HCT116 (cell line): ENCODE data around the gene SEMA7A. TPM values are rescaled to one million over a fixed set of nuclear protein-coding genes. Genes with fewer than 3 reads are reported as not detected.

ENCODE experiments used
- ATAC-seq: fragments of 200-7000 bp; cut with Tn5 transposase; 2 replicates; pipeline ENCODE4 v1.9.1; 2020; ENCODE audit warnings: mild to moderate bottlenecking, moderate library complexity
- BruUV-seq: library from RNA; stranded (reverse); fragments of 400-500 nt; replicated peaks from 2 replicates; lab custom pipeline; 2021; lab: Mats Ljungman, UMichigan
- CTCF ChIA-PET: fragments of 300-600 bp; sonication (Branson Sonifier 250); formaldehyde crosslinking; loops from one replicate; lab custom pipeline; 2021; ENCODE audit warnings: antibody characterized with exemption; lab: Charles Lee
- POLR2A ChIA-PET: fragments of 300-600, 350-600 bp; sonication (Branson Sonifier 250); formaldehyde crosslinking; loops from one replicate; lab custom pipeline; 2021; ENCODE audit warnings: antibody characterized with exemption; lab: Charles Lee
- RAD21 ChIA-PET, 2 experiments: fragments of 300-600 bp; sonication (Branson Sonifier 250); formaldehyde crosslinking; loops; one replicate each; lab custom pipeline; 2023; ENCODE audit warnings: low total read pairs in 2 of 2; ENCODE audit not compliant: uncharacterized antibody in 2 of 2, unreplicated experiment in 2 of 2, low non-redundant PET in 1 of 2; lab: Charles Lee
- DNase-seq: peaks from one replicate; pipeline ENCODE4 v3.0.0-alpha.2; 2010; ENCODE audit warnings: low read depth, low spot score
- H2AFZ ChIP-seq: fragments of 200-600 bp; shearing (Covaris generic), sonication (generic); 2 replicates; pipeline ENCODE4 v1.6.1; 2017; ENCODE audit warnings: low read depth, mixed run types, mixed read lengths, antibody characterized with exemption, low read length; ENCODE audit not compliant: poor library complexity, severe bottlenecking
- H3K27ac ChIP-seq: 2 replicates; pipeline ENCODE4 v1.5.1; 2012; ENCODE audit warnings: low read depth, low read length
- H3K27me3 ChIP-seq: fragments of 200-600 bp; sonication (generic); 2 replicates; pipeline ENCODE4 v1.6.1; 2016; ENCODE audit warnings: mixed run types, low read length, mixed read lengths; ENCODE audit not compliant: insufficient read depth
- H3K36me3 ChIP-seq, 2 experiments: fragments of 200-500 bp in 1 of 2; fragments of 200-600 bp in 1 of 2; sonication (Bioruptor generic) in 1 of 2; sonication (generic) in 1 of 2; 2 replicates each; pipeline versions ENCODE4 v1.5.1 to v1.6.1; 2014 to 2016; ENCODE audit warnings: low read length in 2 of 2, inconsistent platforms in 1 of 2, mixed read lengths in 1 of 2, mixed run types in 1 of 2; ENCODE audit not compliant: insufficient read depth in 2 of 2, control insufficient read depth in 1 of 2
- H3K4me1 ChIP-seq, 2 experiments: fragments of 200-600 bp in 1 of 2; sonication (generic) in 1 of 2; 2 replicates each; pipeline versions ENCODE4 v1.5.1 to v1.6.1; 2012 to 2017; ENCODE audit warnings: low read length in 2 of 2, inconsistent platforms in 1 of 2, mild to moderate bottlenecking in 1 of 2, mixed read lengths in 1 of 2, mixed run types in 1 of 2, moderate library complexity in 1 of 2; ENCODE audit not compliant: insufficient read depth in 2 of 2, control insufficient read depth in 1 of 2
- H3K4me2 ChIP-seq: fragments of 200-600 bp; sonication (generic); 2 replicates; pipeline ENCODE4 v1.6.1; 2017; ENCODE audit warnings: mixed run types, low read length, mixed read lengths
- H3K4me3 ChIP-seq, 2 experiments: fragments of 200-600 bp in 1 of 2; sonication (generic) in 1 of 2; replicated peaks in 1 of 2; 2 replicates each; pipeline ENCODE4 v1.5.1; 2011 to 2016; ENCODE audit warnings: low read length in 2 of 2, control low read depth in 1 of 2, low read depth in 1 of 2, mild to moderate bottlenecking in 1 of 2, mixed read lengths in 1 of 2, mixed run types in 1 of 2
- H3K79me2 ChIP-seq: fragments of 200-600 bp; sonication (generic); 2 replicates; pipeline ENCODE4 v1.6.1; 2017; ENCODE audit warnings: mild to moderate bottlenecking, mixed run types, low read length, moderate library complexity, mixed read lengths; ENCODE audit not compliant: insufficient read depth
- H3K9ac ChIP-seq: fragments of 200-600 bp; sonication (generic); 2 replicates; pipeline ENCODE4 v1.6.1; 2016; ENCODE audit warnings: low read length, mixed read lengths
- H3K9me2 ChIP-seq: fragments of 200-600 bp; sonication (generic), shearing (Covaris generic); 2 replicates; pipeline ENCODE4 v1.6.1; 2017; ENCODE audit warnings: mixed run types, mild to moderate bottlenecking, moderate library complexity; ENCODE audit not compliant: insufficient read depth
- H3K9me3 ChIP-seq, 2 experiments: fragments of 200-500 bp in 1 of 2; fragments of 200-600 bp in 1 of 2; sonication (Bioruptor generic) in 1 of 2; sonication (generic) in 1 of 2; 2 replicates each; pipeline ENCODE4 v1.6.1; 2014 to 2017; ENCODE audit warnings: low read length in 2 of 2, mixed read lengths in 2 of 2, inconsistent platforms in 1 of 2, low read depth in 1 of 2, mild to moderate bottlenecking in 1 of 2, mixed run types in 1 of 2, moderate library complexity in 1 of 2; ENCODE audit not compliant: control insufficient read depth in 1 of 2, insufficient read depth in 1 of 2
- H4K20me1 ChIP-seq: fragments of 200-600 bp; sonication (generic), shearing (Covaris generic); 2 replicates; pipeline ENCODE4 v1.6.1; 2017; ENCODE audit warnings: mixed run types, mild to moderate bottlenecking, moderate library complexity; ENCODE audit not compliant: insufficient read depth
- ATF3 ChIP-seq: IDR thresholded peaks from 2 replicates; pipeline ENCODE4 v1.6.1; 2012
- CBX3 ChIP-seq: IDR thresholded peaks from 2 replicates; pipeline ENCODE4 v1.6.1; 2012; ENCODE audit warnings: low read depth
- CEBPB ChIP-seq: IDR thresholded peaks from 2 replicates; pipeline ENCODE4 v1.6.1; 2012; ENCODE audit warnings: low read depth
- EZH2 ChIP-seq: fragments of 200-600 bp; sonication (generic); IDR thresholded peaks from 2 replicates; pipeline ENCODE4 v1.6.1; 2017; ENCODE audit warnings: antibody characterized with exemption, mixed run types
- FOSL1 ChIP-seq: IDR thresholded peaks from 2 replicates; pipeline ENCODE4 v1.6.1; 2012; ENCODE audit warnings: low read depth
- MAX ChIP-seq: IDR thresholded peaks from 2 replicates; pipeline ENCODE4 v1.6.1; 2012
- SP1 ChIP-seq: IDR thresholded peaks from 2 replicates; pipeline ENCODE4 v1.6.1; 2012; ENCODE audit warnings: low read depth
- SRF ChIP-seq: IDR thresholded peaks from 2 replicates; pipeline ENCODE4 v1.6.1; 2012; ENCODE audit warnings: low read depth
- YY1 ChIP-seq: IDR thresholded peaks from 2 replicates; pipeline ENCODE4 v1.6.1; 2011; ENCODE audit warnings: low read length, low read depth, moderate library complexity, mild to moderate bottlenecking; ENCODE audit not compliant: insufficient replicate concordance; ENCODE audit errors: extremely low read depth
- ZNF274 ChIP-seq: fragments of 200-500 bp; sonication (Bioruptor generic); IDR thresholded peaks from 2 replicates; pipeline ENCODE4 v1.6.1; 2014; ENCODE audit warnings: mild to moderate bottlenecking, low read depth, low read length, inconsistent platforms
- intact Hi-C: fragments of 100-400 bp; cut with micrococcal nuclease; formaldehyde crosslinking; loops from 2 replicates; pipeline ENCODE4 v1.10.0; 2022
- total RNA-seq: library from RNA; stranded (reverse); gene quantifications from one replicate; pipeline ENCODE4 v1.2.1, GENCODE V29; 2021; ENCODE audit not compliant: unreplicated experiment
- TF ChIP-seq, protein P1 (sequence below), 3 experiments: fragments of 200-600 bp in 1 of 3; sonication (generic) in 1 of 3; IDR thresholded peaks in 2 of 3; conservative IDR thresholded peaks in 1 of 3; 2 replicates each; pipeline ENCODE4 v1.5.1; 2012 to 2017; ENCODE audit warnings: low read depth in 2 of 3, low read length in 2 of 3, antibody characterized with exemption in 1 of 3, borderline replicate concordance in 1 of 3, control low read depth in 1 of 3, mild to moderate bottlenecking in 1 of 3, mixed read lengths in 1 of 3, mixed run types in 1 of 3, moderate library complexity in 1 of 3; ENCODE audit not compliant: insufficient read depth in 1 of 3
- TF ChIP-seq, protein P2 (sequence below): IDR thresholded peaks from 2 replicates; pipeline ENCODE4 v1.6.1; 2011; ENCODE audit warnings: mild to moderate bottlenecking, low read length, moderate library complexity; ENCODE audit not compliant: insufficient replicate concordance; ENCODE audit errors: extremely low read depth

Gene SEMA7A
- total RNA-seq, 1 experiment from 2014 or later: 13.8 TPM

GRCh38 chr15:74405823-74406222 lies 27.9 kb downstream of the SEMA7A start:
- no peaks in the 10 kb centered on the region for H3K9me2 ChIP-seq
- TF ChIP-seq SP1 (no peak), EZH2 (no peak), CEBPB (no peak), ZNF274 (no peak), SRF (no peak), FOSL1 (no peak), YY1 (no peak), CBX3 (no peak), ATF3 (no peak), MAX (no peak)
- TF ChIP-seq, protein P1, sequence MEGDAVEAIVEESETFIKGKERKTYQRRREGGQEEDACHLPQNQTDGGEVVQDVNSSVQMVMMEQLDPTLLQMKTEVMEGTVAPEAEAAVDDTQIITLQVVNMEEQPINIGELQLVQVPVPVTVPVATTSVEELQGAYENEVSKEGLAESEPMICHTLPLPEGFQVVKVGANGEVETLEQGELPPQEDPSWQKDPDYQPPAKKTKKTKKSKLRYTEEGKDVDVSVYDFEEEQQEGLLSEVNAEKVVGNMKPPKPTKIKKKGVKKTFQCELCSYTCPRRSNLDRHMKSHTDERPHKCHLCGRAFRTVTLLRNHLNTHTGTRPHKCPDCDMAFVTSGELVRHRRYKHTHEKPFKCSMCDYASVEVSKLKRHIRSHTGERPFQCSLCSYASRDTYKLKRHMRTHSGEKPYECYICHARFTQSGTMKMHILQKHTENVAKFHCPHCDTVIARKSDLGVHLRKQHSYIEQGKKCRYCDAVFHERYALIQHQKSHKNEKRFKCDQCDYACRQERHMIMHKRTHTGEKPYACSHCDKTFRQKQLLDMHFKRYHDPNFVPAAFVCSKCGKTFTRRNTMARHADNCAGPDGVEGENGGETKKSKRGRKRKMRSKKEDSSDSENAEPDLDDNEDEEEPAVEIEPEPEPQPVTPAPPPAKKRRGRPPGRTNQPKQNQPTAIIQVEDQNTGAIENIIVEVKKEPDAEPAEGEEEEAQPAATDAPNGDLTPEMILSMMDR (IDR thresholded peaks at IDR 0.05 in 2 of 3, conservative IDR thresholded peaks at IDR 0.05 in 1 of 3; ENCODE audit: borderline replicate concordance in 1 of 3, insufficient read depth in 1 of 3, low read depth in 2 of 3, low read length in 2 of 3): no peak
- TF ChIP-seq, protein P2, sequence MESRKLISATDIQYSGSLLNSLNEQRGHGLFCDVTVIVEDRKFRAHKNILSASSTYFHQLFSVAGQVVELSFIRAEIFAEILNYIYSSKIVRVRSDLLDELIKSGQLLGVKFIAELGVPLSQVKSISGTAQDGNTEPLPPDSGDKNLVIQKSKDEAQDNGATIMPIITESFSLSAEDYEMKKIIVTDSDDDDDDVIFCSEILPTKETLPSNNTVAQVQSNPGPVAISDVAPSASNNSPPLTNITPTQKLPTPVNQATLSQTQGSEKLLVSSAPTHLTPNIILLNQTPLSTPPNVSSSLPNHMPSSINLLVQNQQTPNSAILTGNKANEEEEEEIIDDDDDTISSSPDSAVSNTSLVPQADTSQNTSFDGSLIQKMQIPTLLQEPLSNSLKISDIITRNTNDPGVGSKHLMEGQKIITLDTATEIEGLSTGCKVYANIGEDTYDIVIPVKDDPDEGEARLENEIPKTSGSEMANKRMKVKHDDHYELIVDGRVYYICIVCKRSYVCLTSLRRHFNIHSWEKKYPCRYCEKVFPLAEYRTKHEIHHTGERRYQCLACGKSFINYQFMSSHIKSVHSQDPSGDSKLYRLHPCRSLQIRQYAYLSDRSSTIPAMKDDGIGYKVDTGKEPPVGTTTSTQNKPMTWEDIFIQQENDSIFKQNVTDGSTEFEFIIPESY: no peak
- H3K9me3 ChIP-seq: no peaks in the 10 kb centered on the region
- no peaks in the 10 kb centered on the region for H3K27me3 ChIP-seq
- ChIA-PET RAD21 (no interaction called here), POLR2A (interaction anchor here (0.7 to 1.7 kb wide), 5 partner anchors 9 to 24 kb away, joined by 3 to 5 read pairs (median 3); no protein-coding TSS in a partner anchor), CTCF (no interaction called here)
- H3K4me3 ChIP-seq: no peak overlapping the region
- no peaks in the 10 kb centered on the region for H3K79me2 ChIP-seq
- intact Hi-C loops: no loop called here
- peaks cover 27 to 68% of the 10 kb centered on the region in 2 experiments for H3K4me1 ChIP-seq
- BruUV-seq: no TSS peak
- no peak overlapping the region for H3K27ac ChIP-seq
- no peak overlapping the region for H3K4me2 ChIP-seq
- no peak for DNase-seq
- H3K9ac ChIP-seq: no peak overlapping the region
- H4K20me1 ChIP-seq: no peaks in the 10 kb centered on the region
- no peak for ATAC-seq
- H2AFZ ChIP-seq: no peak overlapping the region
- no peaks in the 10 kb centered on the region for H3K36me3 ChIP-seq
